AG04450 (cell line): ENCODE measurements around the gene NUP210L. TPM values are rescaled to one million over a fixed set of nuclear protein-coding genes. Genes with fewer than 3 reads are reported as not detected.
"Not testable (repeated sequence)": the region's sequence is repeated elsewhere in the genome, so short reads cannot be mapped to it uniquely, and the experiment has no call there.

ENCODE experiments used
- CTCF ChIA-PET: fragments of 300-600, 350-600 bp; formaldehyde crosslinking; extraction: SDS; loops from one replicate; lab custom pipeline; 2022; ENCODE audit warnings: antibody characterized with exemption, inconsistent platforms; lab: Charles Lee
- POLR2A ChIA-PET: fragments of 350-600 bp; formaldehyde crosslinking; extraction: SDS; loops from one replicate; lab custom pipeline; 2021; ENCODE audit warnings: antibody characterized with exemption, inconsistent platforms; lab: Yijun Ruan, JAX
- DNase-seq: peaks from one replicate; pipeline ENCODE4 v3.0.0-alpha.2; 2011; ENCODE audit warnings: low read depth, low spot score
- H3K27ac ChIP-seq: one replicate; pipeline ENCODE4 v1.5.1; 2012; ENCODE audit warnings: low read depth, low read length, control low read depth
- H3K27me3 ChIP-seq: one replicate; pipeline ENCODE4 v1.6.0; 2012; ENCODE audit warnings: low read length; ENCODE audit not compliant: control insufficient read depth, insufficient read depth
- H3K4me3 ChIP-seq: 2 replicates; pipeline ENCODE4 v1.5.1; 2011; ENCODE audit warnings: mild to moderate bottlenecking, low read depth, low read length, control low read depth
- H3K9me3 ChIP-seq: 2 replicates; pipeline ENCODE4 v1.5.1; 2012; ENCODE audit warnings: low read length; ENCODE audit not compliant: control insufficient read depth, insufficient read depth
- CTCF ChIP-seq: IDR thresholded peaks from 2 replicates; pipeline ENCODE4 v1.5.1; 2011; ENCODE audit warnings: low read depth, low read length, control low read depth, inconsistent platforms
- polyA plus RNA-seq: library from polyadenylated mRNA; depleted of rRNA; stranded (reverse); fragments of >200 nt; gene quantifications from 2 replicates; pipeline ENCODE4 v1.2.3, GENCODE V29; 2011

The NUP210L gene
- polyA plus RNA-seq, 1 experiment: not detected

- TF ChIP-seq CTCF: no peak
- ChIA-PET CTCF (no interaction called here), POLR2A (interaction anchor here (0.6 kb wide), 1 partner anchor 12 kb away, joined by 4 read pairs; no protein-coding TSS in a partner anchor)
- no peak for DNase-seq
- H3K4me3 ChIP-seq: no peak overlapping the region
- no peaks in the 10 kb centered on the region for H3K27me3 ChIP-seq
- H3K27ac ChIP-seq: no peak overlapping the region
- H3K9me3 ChIP-seq: no peaks in the 10 kb centered on the region
These were observed 73.3 kb downstream of the NUP210L start for GRCh38 chr1:154081386-154082126.

GRCh38 chr1:154076413-154076812 lies 78.5 kb downstream of the NUP210L start:
- Histone ChIP-seq H3K4me3 (no peak overlapping the region), H3K27ac (no peak overlapping the region), H3K27me3 (no peaks in the 10 kb centered on the region), H3K9me3 (no peaks in the 10 kb centered on the region; the same call in 1 of the 2 replicates)
- POLR2A ChIA-PET: no interaction called here
- CTCF ChIA-PET: no interaction called here
- no peak for DNase-seq
- no peak for TF ChIP-seq CTCF

- POLR2A ChIA-PET: interaction anchor here (0.6 kb wide), 1 partner anchor 59 kb away, joined by 7 read pairs; no protein-coding TSS in a partner anchor
- Histone ChIP-seq H3K9me3 (no peaks in the 10 kb centered on the region; the same call in 1 of the 2 replicates), H3K4me3 (no peak overlapping the region), H3K27me3 (no peaks in the 10 kb centered on the region), H3K27ac (no peak overlapping the region)
- TF ChIP-seq CTCF: no peak
- CTCF ChIA-PET: no interaction called here
- no peak for DNase-seq
These were observed 79.1 kb downstream of the NUP210L start for GRCh38 chr1:154075746-154076145.

GRCh38 chr1:154062309-154062708 lies 92.6 kb downstream of the NUP210L start:
- Histone ChIP-seq H3K27ac (no peak overlapping the region), H3K4me3 (no peak overlapping the region), H3K27me3 (peaks cover 13% of the 10 kb centered on the region), H3K9me3 (no peaks in the 10 kb centered on the region)
- no peak for TF ChIP-seq CTCF
- DNase-seq: no peak
- CTCF ChIA-PET: no interaction called here
- POLR2A ChIA-PET: no interaction called here

GRCh38 chr1:154047436-154047835 lies 107.4 kb downstream of the NUP210L start:
- POLR2A ChIA-PET, H3K27ac ChIP-seq, H3K9me3 ChIP-seq, CTCF ChIA-PET, DNase-seq, H3K27me3 ChIP-seq, H3K4me3 ChIP-seq: not testable (repeated sequence)

GRCh38 chr1:154033697-154034096 lies 121.2 kb downstream of the NUP210L start:
- H3K4me3 ChIP-seq, DNase-seq, CTCF ChIA-PET, POLR2A ChIA-PET, H3K9me3 ChIP-seq, H3K27me3 ChIP-seq, H3K27ac ChIP-seq: not testable (repeated sequence)
